ENCODE data around the gene CDS2. TPM values are rescaled to one million over a fixed set of nuclear protein-coding genes. Genes with fewer than 3 reads are reported as not detected.
A peak's percentile ranks its signal among the peaks of the same experiment; 100 is the strongest.

Gene CDS2
- total RNA-seq, 1 donor from 2014 or later: 46.9 TPM

- H3K27ac Mint-ChIP-seq (ENCODE audit: unreplicated experiment): peak overlapping the region; percentile 11
- H3K36me3 Mint-ChIP-seq (ENCODE audit: low read depth): peaks cover 5% of the 10 kb centered on the region
- H3K4me1 Mint-ChIP-seq (ENCODE audit: low read depth): no peaks in the 10 kb centered on the region
- no peaks in the 10 kb centered on the region for H3K9me3 Mint-ChIP-seq (ENCODE audit: low read depth)
- TF ChIP-seq CTCF (IDR thresholded peaks at IDR 0.05): no peak
- H3K4me3 Mint-ChIP-seq (ENCODE audit: unreplicated experiment): no peak overlapping the region
- H3K27me3 Mint-ChIP-seq (ENCODE audit: low read depth): no peaks in the 10 kb centered on the region
- DNase-seq (ENCODE audit: low spot score): no peak
These were observed 71.2 kb downstream of the CDS2 start for GRCh38 chr20:5197847-5198650.

DNA sequence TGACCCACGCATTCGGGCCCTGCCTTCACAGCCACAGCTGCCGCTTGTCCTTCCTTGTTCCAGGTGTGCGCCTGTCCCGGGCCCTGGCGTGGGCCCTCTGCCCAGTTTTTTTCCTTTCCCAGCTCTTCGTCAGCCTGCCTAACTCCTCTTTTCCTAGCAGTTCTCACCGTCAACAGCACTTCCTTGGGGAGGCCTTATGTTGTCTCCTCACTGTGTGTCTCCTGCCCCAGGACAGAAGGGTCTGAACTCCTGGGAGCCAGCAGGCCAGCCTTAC, 71.8 kb downstream of the CDS2 start:
- H3K27ac Mint-ChIP-seq (ENCODE audit: unreplicated experiment): no peak overlapping the region
- no peaks in the 10 kb centered on the region for H3K9me3 Mint-ChIP-seq (ENCODE audit: low read depth)
- no peak overlapping the region for H3K4me3 Mint-ChIP-seq (ENCODE audit: unreplicated experiment)
- no peak for TF ChIP-seq CTCF (IDR thresholded peaks at IDR 0.05)
- DNase-seq (ENCODE audit: low spot score): no peak
- H3K27me3 Mint-ChIP-seq (ENCODE audit: low read depth): no peaks in the 10 kb centered on the region
- no peaks in the 10 kb centered on the region for H3K4me1 Mint-ChIP-seq (ENCODE audit: low read depth)
- peaks cover 5% of the 10 kb centered on the region for H3K36me3 Mint-ChIP-seq (ENCODE audit: low read depth)

DNA sequence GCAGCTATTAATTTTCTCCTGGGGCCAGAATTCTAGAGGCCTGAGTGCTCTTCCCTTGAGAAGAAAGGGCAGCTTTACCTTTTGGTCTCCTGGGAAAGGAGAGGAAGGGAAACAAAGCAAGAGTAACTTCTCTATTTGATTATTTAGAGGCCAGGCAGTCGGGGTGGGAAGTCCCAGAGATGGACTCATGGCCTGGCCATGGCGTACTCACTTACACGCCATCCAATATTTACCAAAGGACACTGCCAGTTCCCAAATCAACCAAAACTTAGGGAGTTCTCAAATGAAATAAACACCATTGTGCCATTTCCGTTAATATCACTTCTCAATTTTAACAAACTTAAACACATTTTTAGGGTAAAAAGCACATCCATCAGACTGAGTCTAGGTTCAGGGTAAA, 76.6 kb downstream of the CDS2 start:
- DNase-seq (ENCODE audit: low spot score): no peak

GRCh38 chr20:5205348-5206210, 78.8 kb downstream of the CDS2 start:
- no peaks in the 10 kb centered on the region for H3K27me3 Mint-ChIP-seq (ENCODE audit: low read depth)
- H3K9me3 Mint-ChIP-seq (ENCODE audit: low read depth): peaks cover 2% of the 10 kb centered on the region
- H3K36me3 Mint-ChIP-seq (ENCODE audit: low read depth): peaks cover 7% of the 10 kb centered on the region
- peak; percentile 92 for TF ChIP-seq CTCF (IDR thresholded peaks at IDR 0.05)
- no peak for DNase-seq (ENCODE audit: low spot score)
- H3K27ac Mint-ChIP-seq (ENCODE audit: unreplicated experiment): no peak overlapping the region
- no peak overlapping the region for H3K4me3 Mint-ChIP-seq (ENCODE audit: unreplicated experiment)
- peaks cover 3% of the 10 kb centered on the region for H3K4me1 Mint-ChIP-seq (ENCODE audit: low read depth)

More for the DNA sequence above, 76.6 kb downstream of the CDS2 start:
- TF ChIP-seq CTCF (IDR thresholded peaks at IDR 0.05): no peak
- H3K4me1 Mint-ChIP-seq (ENCODE audit: low read depth): peaks cover 3% of the 10 kb centered on the region
- no peaks in the 10 kb centered on the region for H3K36me3 Mint-ChIP-seq (ENCODE audit: low read depth)
- no peak overlapping the region for H3K27ac Mint-ChIP-seq (ENCODE audit: unreplicated experiment)
- H3K27me3 Mint-ChIP-seq (ENCODE audit: low read depth): no peaks in the 10 kb centered on the region
- no peak overlapping the region for H3K4me3 Mint-ChIP-seq (ENCODE audit: unreplicated experiment)
- H3K9me3 Mint-ChIP-seq (ENCODE audit: low read depth): no peaks in the 10 kb centered on the region

DNA sequence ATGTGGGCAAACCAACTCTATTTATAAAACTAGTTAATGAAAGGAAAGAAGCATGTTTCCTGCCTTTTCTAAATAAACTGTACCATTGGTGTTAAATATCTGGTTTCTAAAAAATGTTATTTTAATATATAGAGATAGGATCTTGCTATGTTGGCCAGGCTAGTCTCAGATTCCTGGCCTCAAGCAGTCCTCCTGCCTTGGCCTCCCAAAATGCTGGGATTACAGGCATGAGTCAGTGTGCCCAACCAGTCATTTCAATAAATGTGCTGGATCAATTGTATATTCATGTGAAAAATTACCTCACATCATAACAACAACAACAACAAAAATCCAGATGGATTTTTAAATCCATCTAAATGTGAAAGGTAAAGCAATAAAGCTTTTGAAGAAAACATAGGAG, 80.3 kb downstream of the CDS2 start:
- Mint-ChIP-seq H3K4me1 (ENCODE audit: low read depth) (peaks cover 3% of the 10 kb centered on the region), H3K9me3 (ENCODE audit: low read depth) (peaks cover 2% of the 10 kb centered on the region), H3K36me3 (ENCODE audit: low read depth) (peaks cover 7% of the 10 kb centered on the region), H3K4me3 (ENCODE audit: unreplicated experiment) (no peak overlapping the region), H3K27me3 (ENCODE audit: low read depth) (no peaks in the 10 kb centered on the region), H3K27ac (ENCODE audit: unreplicated experiment) (no peak overlapping the region)
- DNase-seq (ENCODE audit: low spot score): no peak
- no peak for TF ChIP-seq CTCF (IDR thresholded peaks at IDR 0.05)
